NCI-H526 treated with DMSO at 0.1 percent for 48 hours (cell line): Measurements from ENCODE around the gene CPXM2.

Experiments
- DNase-seq: peaks from one replicate; lab custom pipeline; 2025; lab: John Stamatoyannopoulos, UW

CPXM2 gene

GRCh38 chr10:123772645-123773508 lies 118.7 kb downstream of the CPXM2 start:
- DNase-seq, result no peak

GRCh38 chr10:123771877-123772644 lies 119.5 kb downstream of the CPXM2 start:
- no peak for DNase-seq

- DNase-seq, result no peak
Measured at GRCh38 chr10:123769647-123770046, 122.0 kb downstream of the CPXM2 start.

GRCh38 chr10:123766761-123767160 lies 124.8 kb downstream of the CPXM2 start:
- no peak for DNase-seq

GRCh38 chr10:123766012-123766411 lies 125.6 kb downstream of the CPXM2 start:
- DNase-seq, result no peak

GRCh38 chr10:123761666-123762230 lies 129.9 kb downstream of the CPXM2 start:
- DNase-seq, result no peak

- DNase-seq, result no peak
Measured at GRCh38 chr10:123761038-123761428, 130.6 kb downstream of the CPXM2 start.

- DNase-seq, result no peak
Measured at GRCh38 chr10:123760356-123761037, 131.1 kb downstream of the CPXM2 start.

GRCh38 chr10:123759501-123760031 lies 132.0 kb downstream of the CPXM2 start:
- no peak for DNase-seq

GRCh38 chr10:123759041-123759440 lies 132.6 kb downstream of the CPXM2 start:
- no peak for DNase-seq

- no peak for DNase-seq
Measured at GRCh38 chr10:123757853-123758252, 133.8 kb downstream of the CPXM2 start.

GRCh38 chr10:123755061-123755460 lies 136.5 kb downstream of the CPXM2 start:
- DNase-seq, result no peak

- DNase-seq, result no peak
Measured at GRCh38 chr10:123754123-123754522, 137.5 kb downstream of the CPXM2 start.

GRCh38 chr10:123751342-123752134 lies 140.1 kb downstream of the CPXM2 start:
- no peak for DNase-seq

GRCh38 chr10:123750901-123751300 lies 140.7 kb downstream of the CPXM2 start:
- DNase-seq, result no peak

- DNase-seq, result no peak
Measured at GRCh38 chr10:123748711-123749110, 142.9 kb downstream of the CPXM2 start.

GRCh38 chr10:123747426-123747825 lies 144.2 kb downstream of the CPXM2 start:
- DNase-seq, result no peak

- DNase-seq, result no peak
Measured at GRCh38 chr10:123746942-123747341, 144.7 kb downstream of the CPXM2 start.

- DNase-seq, result no peak
Measured at GRCh38 chr10:123746520-123746919, 145.1 kb downstream of the CPXM2 start.

- no peak for DNase-seq
Measured at GRCh38 chr10:123746061-123746460, 145.5 kb downstream of the CPXM2 start.

- DNase-seq, result no peak
Measured at GRCh38 chr10:123744224-123744536, 147.4 kb downstream of the CPXM2 start.
